Renal cortical epithelial cell (primary cell): ENCODE measurements around the gene MDGA2. TPM values are rescaled to one million over a fixed set of nuclear protein-coding genes. Genes with fewer than 3 reads are reported as not detected.
A peak's percentile ranks its signal among the peaks of the same experiment; 100 is the strongest.

Experiments used
- DNase-seq: peaks from one replicate; pipeline ENCODE4 v3.0.0-alpha.2; 2011; ENCODE audit warnings: low read depth
- total RNA-seq: library from RNA; depleted of rRNA; stranded (reverse); fragments of >200 nt; gene quantifications from 2 replicates; pipeline ENCODE4 v1.2.3, GENCODE V29; 2014

The MDGA2 gene
- total RNA-seq: 0.50 TPM in 1 of 2 replicates, not detected in the other

GRCh38 chr14:47675466-47676314, at the start of gene MDGA2:
TSS of gene MDGA2 (minus strand) at chr14:47675605.
- no peak for DNase-seq

GRCh38 chr14:47722929-47723693, 47.7 kb upstream of the MDGA2 start:
- no peak for DNase-seq

DNA sequence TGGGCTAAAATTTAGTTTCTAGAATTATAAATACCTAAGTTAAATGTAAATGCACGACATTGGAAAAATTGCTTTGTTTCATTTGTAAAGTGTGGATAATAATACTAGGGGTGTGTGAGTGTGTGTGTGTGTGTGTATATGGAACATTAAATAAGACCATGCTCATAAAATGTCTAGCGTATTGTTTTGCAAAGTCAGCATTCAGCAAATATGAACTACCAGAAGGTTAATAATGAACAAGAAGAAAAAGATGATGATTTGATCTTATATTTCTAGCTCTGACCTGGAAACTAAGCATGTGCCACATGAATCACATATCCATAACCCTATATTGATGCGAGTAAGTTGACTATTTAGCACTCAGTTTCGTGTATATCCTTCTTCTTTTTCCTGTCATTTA, 44.9 kb upstream of the MDGA2 start:
- no peak for DNase-seq

DNA sequence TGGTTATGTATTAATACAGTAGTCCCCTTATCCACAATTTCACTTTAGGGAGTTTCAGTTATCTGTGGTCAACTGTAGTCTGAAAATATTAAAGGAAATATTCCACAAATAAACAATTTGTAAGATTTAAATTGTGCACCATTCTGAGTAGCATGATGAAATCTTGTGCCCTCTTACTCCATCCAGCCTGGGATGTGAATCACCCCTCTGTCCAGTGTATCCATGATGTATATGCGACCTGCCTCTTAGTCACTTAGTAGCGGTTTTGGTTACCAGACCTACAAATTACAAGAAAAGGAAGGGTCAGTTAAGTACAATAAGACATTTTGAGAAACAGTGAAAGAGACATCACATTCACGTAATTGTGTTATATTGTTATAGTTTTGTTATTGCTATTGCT, 39.9 kb upstream of the MDGA2 start:
- peak; percentile 35 for DNase-seq

DNA sequence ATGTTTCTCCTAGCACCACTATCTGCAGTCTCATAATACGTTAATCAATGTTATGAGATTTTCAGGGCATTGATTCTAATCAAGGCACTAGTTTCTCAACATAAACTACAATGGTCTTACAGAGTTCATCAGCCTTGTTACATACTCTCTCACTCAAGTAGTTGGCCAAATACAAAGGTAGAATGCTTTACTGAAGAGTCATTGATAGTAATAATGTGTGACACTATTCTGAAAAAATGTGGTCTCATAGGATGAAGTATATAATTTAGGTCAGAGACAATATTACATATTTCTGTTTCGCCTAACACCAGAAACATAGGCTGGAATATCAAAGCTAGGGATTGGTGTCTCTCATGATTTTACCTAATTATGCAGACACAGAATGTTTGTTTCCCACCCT, 35.2 kb upstream of the MDGA2 start:
- no peak for DNase-seq

DNA sequence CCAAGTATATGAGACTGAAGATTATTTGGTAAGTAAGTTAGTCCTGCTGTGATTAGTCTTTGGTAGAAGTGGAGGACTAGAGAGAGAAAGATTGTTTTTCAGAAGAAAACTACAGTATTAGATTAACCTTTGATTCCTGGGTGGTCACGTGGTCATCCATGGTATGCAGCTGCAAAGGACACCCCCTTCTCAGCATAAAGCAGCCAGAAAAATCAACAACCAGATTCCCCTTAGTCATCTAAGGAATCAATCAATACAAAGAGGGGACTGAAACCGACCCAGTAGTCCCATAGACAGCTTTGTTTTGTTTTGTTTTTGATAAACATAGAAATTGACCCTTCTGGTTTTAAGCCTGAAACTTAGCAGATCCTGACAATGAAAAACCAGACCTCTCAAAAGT, 30.3 kb upstream of the MDGA2 start:
- no peak for DNase-seq

DNA sequence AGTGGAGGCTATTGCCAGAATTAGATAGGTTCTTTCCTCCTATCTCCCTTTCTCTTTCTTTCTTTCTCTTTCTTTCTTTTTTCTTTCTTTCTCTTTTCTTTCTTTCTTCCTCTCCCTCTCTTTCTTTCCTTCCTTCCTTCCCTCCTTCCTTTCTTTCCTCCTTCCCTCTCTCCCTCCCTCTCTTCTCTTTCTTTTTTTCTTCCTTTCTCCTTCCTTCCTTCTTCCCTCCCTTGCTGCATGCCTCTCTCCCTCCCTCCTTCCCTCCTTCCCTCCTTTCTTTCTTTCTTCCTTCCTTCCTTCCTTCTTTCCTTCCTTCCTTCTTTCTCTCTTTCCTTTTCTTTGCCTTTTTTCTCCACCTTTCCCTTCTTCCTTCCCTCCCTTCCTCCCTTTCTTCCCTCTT, 16.4 kb upstream of the MDGA2 start:
- no peak for DNase-seq

- no peak for DNase-seq
These were observed 3.6 kb upstream of the MDGA2 start for GRCh38 chr14:47678993-47679392.

DNA sequence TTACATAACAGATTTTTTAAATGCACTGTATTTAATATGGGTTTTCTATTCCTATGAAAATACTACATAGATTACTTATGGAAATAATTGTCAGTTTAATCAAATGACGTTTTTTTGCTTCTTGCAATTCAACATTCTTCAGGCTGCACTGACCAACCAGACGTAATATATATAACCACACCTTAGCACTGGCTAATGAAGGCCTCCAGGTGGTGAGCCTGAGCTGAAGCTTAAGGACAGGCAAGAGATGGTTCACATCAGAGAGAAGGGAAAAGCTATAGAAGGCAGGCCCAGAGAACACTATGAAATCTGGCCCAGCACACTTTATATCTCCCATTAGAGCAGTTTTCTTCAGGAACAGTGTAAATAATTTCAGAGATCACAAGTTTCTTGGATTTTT, 2.8 kb upstream of the MDGA2 start:
- no peak for DNase-seq

DNA sequence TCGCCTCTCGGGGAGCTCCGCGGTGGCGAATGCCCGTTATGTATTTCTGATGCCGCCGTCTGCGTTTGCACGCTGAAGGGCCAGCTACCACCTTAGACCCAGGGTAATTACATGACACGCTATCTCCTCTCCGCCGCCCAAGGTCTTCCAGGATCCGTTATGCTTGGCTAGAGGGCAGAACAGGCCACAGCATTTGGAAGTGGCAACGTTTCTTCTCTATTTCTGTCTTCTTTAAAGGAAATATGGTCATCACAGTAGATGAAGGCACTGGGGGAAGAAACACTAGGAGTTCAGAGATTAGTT, 861 bp upstream of the MDGA2 start:
- no peak for DNase-seq

DNA sequence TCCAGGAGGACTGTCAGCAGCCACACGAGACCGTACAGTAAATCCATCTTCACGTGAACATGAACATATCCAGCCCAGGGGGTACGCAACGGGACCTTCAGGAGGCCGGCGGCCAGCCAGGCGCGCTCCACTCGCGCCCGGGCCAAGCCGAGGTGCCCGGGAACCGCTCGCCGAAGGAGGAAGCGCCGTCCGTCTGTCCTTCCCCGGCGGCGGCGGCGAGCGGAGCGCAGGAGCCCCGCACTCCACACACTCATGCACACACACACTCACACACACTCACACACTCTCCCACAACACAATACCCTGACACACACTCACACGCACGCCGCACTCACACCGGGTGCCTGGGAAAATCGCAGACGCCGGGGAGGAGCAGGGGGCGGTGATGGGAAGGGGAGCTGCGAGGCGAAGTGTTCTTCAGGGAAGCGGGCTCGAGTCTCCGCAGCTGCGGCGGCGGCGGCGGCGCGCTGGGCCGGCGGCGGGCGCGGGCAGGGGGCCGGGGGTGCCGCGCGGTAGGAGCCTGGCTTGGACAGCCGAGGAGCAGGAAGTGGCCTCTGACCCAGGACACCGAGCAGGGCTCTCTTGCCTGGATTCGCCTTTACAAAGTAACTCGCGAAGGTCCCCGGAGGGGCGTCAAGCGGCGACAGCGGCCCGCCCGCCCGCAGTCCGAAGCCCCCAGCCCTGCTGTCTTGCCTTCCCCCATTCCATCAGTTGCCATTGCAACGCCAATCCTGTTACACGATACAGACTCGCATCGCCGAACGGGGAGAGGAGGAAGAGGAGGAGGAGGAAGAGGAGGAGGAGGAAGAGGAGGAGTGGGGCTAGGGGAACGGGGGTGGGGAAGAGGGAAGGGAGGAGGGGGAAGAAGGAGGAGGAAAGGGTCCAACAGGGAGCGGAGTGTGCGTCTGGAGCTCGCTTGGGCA, 601 bp downstream of the MDGA2 start:
- DNase-seq: no peak

DNA sequence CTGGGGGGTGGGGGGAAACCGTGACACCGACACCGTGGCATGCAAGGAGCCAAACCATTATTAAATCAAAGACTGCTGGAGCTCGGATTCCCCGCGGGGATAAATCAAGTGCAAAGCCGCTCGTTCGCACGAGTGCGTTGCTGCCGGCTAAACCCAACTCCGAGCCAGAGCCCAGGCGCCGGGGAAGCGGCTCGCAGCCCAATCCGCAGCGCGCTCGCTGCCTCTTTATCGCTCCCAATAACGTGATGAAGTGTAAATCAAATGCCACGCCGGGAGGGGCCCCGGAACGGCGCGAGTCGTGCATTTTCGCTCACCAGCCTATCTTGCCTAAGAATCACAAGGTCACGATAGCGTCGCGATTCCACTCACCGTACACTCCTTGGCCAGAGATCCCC, 1.3 kb downstream of the MDGA2 start:
- DNase-seq: no peak

DNA sequence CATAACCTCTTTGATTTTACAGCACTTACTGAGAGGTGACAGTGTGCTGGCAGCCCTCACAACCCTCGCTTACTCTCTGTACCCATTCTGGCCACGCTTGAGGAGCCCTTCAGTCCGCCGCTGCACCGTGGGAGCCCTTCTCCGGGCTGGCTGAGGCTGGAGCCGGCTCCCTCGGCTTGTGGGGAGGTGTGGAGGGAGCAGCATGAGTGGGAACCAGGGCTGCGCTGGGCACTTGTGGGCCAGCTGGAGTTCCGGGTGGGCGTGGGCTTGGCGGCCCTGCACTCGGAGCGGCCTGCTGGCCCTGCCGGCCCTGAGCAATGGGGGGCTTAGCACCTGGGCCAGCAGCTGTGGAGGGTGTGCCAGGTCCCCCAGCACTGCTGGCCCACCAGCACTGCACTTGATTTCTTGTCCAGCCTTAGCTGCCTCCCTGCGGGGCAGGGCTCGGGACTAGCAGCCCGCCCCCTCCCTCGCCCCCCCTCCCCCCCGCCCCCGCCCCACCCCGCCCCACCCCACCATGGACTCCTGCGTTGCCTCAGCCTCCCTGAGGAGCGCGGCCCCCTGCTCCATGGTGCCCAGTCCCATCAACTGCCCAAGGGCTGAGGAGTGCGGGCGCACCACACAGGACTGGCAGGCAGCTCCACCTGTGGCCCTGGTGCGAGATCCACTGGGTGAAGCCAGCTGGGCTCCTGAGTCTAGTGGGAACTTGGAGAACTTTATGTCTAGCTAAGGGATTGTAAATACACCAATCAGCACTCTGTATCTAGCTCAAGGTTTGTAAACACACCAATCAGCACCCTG, 9.9 kb downstream of the MDGA2 start:
- no peak for DNase-seq

GRCh38 chr14:47662466-47662865, 12.9 kb downstream of the MDGA2 start:
- DNase-seq: no peak

DNA sequence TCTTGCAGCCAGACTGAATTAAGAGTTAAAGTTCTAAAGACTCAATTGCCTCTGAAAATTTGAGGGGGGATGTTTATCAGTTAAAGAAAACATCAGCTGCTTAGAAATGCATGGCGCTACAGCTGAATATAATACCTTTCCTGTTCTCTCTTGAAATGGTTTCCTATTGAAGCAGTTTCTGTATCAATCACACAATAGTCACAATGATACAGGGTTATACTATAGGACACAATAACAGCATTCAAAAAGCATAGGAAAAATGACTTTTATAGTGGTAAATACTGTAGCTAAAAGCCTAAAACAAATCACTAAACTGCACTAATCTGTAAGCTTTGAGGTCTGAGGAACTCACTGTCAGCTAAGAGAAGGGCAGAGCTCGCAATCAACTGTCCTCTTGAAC, 15.2 kb downstream of the MDGA2 start:
- no peak for DNase-seq

- DNase-seq: no peak
These were observed 17.4 kb downstream of the MDGA2 start for GRCh38 chr14:47658041-47658440.

DNA sequence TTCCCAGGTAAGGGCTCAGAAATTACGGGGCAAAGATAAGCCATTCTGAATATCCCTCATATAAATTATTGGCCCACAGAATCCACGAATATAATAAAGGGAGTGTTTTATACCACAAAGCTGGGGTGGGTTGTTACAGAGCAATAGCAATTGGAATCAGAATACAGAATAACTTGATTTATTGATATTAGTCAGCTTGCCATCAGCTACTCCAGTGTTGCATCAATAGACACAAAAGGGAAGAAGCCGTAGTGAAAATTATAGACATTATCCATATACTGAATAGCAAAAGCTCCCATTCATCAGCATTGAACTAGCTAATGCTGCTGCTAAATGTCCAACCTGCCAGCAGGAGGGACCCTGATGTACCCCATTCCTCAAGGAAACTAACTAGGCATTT, 18.3 kb downstream of the MDGA2 start:
- no peak for DNase-seq

GRCh38 chr14:47651337-47651736, 24.1 kb downstream of the MDGA2 start:
- no peak for DNase-seq

GRCh38 chr14:47637753-47638152, 37.7 kb downstream of the MDGA2 start:
- no peak for DNase-seq

GRCh38 chr14:47626151-47627035, 49.0 kb downstream of the MDGA2 start:
- no peak for DNase-seq
